EH (cell line): Measurements from ENCODE around the gene PCED1A.

Experiments
- DNase-seq: peaks from one replicate; pipeline ENCODE4 v3.0.0-alpha.2; 2015; ENCODE audit warnings: low read depth

Gene PCED1A

GRCh38 chr20:2804852-2805688 is 35.4 kb downstream of the PCED1A start:
- DNase-seq = peak; percentile 29

- DNase-seq = no peak
These were observed 36.2 kb downstream of the PCED1A start for GRCh38 chr20:2804041-2804828.

DNA sequence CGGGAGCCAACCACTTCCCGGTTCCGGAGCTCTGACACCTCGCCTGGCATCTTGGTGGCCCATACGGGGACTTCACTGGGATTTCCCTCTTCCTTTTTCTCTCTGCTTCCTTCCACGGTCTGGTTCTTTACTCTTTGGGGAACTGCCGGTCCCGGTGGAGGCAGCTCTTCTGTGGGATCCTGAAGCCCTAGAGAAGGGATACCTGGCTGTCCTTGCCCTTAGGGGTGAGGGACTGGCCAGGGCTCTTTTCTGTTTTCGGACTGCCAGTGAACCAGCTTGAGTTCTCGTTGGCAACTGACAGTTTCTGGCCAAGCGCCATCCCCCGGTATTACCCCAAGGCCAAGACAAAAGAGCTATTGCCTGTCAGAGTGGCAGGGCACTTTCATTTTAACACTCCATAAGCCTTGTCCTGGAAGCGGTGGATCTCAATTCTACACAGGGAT is 39.1 kb downstream of the PCED1A start:
- DNase-seq = no peak

DNA sequence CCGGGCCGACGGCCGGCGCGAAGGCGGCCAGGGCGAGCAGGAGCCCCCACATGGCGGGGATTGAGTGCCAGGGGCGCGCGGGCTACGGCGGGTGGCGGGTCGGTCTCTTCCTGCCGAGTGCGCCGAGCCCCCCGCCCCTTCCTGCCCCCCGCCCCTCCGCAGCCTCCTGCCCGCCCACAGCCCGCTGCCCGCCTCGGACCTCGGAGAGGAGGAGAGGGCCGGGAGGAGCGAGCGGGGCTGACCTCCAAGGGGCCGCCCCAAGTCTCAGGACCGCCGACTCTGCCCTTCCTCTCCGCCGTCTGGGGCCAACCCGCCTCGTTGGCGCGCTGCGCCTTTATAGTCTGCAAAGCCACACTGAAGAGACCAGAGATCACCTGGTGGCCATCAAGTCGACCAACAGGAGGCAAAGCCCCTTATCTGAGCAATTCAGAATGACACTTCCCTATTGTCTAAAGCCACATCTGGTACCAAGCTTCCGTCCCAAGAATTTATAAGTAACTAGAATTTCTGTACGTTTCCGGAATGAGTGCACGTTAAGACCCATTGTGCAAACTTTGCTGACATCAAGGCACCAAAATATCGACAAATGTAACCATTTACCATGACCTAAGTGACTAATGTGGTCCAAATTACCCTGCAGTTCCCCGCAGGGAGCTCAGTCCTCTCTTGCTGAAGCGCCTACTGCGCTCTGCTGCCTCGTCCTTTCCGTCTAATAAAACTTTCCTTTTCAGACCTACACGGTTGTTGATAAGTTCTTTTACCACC is 39.8 kb downstream of the PCED1A start, which contains the start of gene CPXM1:
CPXM1 (minus strand) TSS at position 107 of the 765 bp plus-strand sequence; CDS start at position 52, 55 bp downstream.
- no peak for DNase-seq

- DNase-seq = peak; percentile 32
These were observed 40.6 kb downstream of the PCED1A start for GRCh38 chr20:2799688-2800520.

DNA sequence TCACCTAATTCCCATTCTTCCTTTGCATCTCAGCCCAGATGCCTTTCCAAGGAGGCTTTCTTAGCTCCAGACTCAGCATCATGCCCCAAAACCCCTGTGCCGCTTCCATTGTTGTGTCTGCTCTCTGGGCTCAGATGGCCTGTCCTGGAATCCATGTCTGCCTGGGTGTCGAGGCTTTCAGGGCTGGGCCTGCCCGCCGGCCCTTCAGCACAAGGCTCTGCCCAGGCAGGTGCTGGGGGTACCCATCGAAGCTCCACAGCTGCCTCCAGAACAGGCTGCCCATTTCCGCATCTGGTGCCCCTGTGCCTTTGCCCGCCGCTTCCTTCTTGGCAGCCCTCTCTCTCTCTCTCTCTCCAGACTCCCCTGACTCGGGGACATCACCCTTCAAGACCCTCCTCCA is 41.2 kb downstream of the PCED1A start:
- DNase-seq = no peak

DNA sequence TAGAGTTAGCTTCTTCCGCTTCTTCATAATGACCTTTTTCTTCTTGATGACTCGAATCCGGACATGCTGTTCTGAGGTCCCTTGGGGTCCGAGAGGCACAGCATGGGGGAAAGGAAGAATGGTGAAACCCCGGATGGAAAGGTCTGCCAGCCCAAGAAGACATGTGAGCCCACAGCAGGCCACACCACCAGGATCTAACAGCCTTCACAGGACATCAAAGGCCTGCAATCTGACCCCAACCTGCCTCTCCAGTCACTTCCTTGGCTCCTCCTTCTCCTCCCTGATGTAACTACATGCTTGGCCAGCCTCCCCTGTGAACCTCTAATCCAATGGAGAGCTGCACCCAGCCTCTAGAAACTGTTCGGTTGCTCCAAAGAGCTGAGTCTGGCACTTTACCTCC is 41.6 kb downstream of the PCED1A start:
- DNase-seq = no peak

GRCh38 chr20:2798095-2798805 is 42.2 kb downstream of the PCED1A start:
- DNase-seq = no peak

DNA sequence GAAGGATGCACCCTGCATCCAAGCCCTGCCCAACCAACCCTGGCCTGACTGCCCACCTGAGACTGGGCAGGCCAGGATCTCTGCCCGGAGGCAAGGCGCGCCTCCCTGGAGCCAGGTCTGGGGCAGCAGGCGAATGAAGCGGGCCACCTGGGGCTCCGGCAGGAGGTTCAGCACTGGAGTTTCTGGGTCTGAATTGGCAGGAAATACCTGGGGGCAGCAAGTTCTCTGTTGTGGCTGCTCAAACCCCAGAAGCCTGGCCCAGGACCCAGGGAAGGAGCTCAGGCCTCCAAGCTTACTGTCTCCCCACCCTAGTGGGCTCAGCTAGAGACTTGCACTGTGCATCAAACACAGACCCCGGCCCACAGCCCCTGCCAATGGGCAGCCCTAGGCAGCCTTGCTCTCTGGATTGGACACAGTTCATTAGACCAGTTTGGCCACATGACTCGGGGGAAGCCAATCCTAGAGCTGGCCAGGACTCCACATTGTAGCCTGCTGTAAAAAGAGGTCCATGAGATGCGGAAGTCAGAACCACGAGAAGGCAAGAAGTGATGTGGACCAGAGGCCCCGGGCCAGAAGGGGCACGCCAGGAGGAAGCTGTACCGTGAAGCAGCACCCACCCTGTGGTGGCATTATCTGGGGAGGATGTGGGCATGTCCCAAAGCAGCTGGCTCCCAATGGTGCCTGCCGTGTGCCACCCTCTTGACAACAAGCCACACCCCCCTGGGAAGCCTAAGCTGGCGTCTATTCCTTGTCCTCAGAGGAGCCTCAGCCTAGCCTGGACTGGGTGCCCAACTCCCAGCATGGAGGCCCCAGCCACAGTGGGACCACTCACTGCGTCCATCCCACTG is 43.1 kb downstream of the PCED1A start:
- no peak for DNase-seq

DNA sequence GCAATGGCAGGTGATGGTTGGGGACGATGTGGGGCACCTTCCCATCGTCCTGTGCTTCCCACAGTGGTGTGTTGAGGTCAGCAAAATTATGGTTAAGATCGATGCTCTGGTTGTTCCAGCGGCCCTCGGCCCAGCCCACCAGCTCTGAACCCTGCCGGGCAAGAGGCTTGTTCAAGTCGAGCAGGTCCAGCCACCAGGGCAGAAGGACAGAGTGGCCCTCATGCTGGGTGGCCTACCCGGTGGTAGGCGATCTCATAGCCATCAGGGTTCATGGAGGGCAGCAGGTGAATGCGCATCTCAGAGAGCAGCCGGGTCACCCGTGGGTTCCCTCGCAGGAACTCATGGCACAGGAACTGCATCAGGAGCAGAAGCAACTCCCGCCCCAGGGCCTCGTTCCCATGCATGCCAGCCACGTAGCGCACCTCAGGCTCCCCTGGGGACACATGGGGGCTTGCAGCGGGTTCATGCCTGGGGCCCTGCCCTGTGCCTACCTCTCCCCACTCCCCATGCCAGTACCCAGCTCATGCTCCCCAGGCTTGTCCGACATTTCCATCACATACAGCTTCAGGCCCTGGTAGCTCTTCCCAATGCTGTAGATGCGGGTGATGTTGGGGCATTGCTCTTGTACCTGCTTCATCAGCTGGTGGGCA is 44.3 kb downstream of the PCED1A start:
- DNase-seq = no peak

DNA sequence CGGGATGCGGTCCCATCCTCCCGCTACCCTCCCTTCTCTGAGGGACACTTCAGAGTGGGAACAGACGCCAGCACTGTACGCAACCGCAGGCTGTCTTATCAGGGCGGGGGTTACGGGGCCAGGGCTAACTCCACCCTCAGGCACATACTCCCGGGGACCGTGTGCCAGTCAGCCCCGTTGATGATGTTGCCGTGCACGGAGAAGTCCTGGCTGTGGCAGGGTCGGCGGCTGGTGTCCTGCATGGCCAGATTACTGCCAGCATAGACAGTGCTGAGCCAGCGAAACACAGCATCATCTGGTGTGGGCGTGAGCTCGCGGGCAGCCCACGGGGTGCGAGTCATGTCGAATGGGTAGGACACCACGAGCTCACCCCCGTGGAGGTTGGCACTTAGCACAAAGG is 45.0 kb downstream of the PCED1A start:
- no peak for DNase-seq

DNA sequence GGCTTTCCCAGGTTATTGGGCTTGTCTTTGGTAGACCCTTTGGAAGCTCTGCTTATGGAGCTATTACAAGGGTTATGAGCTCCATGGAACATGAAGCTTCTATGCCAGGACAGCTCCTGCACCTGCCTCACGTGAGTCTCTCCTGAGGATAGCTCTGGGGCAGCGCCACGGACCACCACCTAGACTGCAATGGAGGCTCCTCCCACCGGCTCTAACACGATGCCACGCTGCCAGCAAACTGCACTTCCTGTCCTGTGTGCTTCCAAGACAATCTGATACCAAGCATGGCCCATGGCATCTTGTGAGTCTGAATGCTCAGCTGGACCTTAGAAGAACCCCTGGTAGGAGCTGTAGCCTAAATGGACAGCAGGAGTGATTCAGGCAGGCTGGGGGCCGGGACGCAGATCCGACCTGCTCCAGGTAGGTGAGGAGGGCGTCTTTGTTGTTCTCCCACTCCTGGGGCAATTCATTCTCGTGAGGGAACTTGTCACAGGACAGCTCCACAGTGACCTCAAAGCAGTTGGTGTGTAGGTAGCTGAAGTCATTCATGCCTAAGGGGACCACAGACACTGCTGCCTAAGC is 45.5 kb downstream of the PCED1A start:
- DNase-seq = no peak

GRCh38 chr20:2794202-2794748 is 46.2 kb downstream of the PCED1A start:
- DNase-seq = no peak

DNA sequence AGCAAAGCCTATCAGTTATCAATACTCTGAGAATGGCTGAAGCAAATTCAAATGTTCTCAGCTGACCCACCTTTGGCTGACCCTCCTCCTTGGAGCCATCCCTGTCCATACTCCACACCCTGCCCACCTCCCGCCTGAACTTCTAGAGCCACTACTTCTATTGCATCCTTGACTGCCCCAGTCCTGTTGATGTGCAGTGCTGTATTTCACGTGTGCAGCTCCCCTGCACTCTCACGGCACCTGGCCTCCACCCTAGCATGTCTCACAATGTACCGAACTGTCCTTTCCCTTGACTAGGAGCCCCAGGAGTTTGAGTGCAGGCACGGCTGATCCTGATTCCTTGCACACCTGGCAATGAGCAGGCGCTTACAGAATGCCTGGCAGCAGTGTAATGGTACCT is 47.0 kb downstream of the PCED1A start:
- DNase-seq = no peak
